Endodermal cell (in vitro differentiated cells): ENCODE data around the gene OPTN. TPM values are rescaled to one million over a fixed set of nuclear protein-coding genes. Genes with fewer than 3 reads are reported as not detected.

ENCODE experiments used
- DNase-seq: peaks from one replicate; pipeline ENCODE4 v3.0.0-alpha.2; 2017
- H3K27ac ChIP-seq: 2 replicates; pipeline ENCODE4 v1.5.1; 2013; ENCODE audit warnings: mild to moderate bottlenecking, low read depth, low read length, moderate library complexity
- H3K27me3 ChIP-seq: 2 replicates; pipeline ENCODE4 v1.6.1; 2013; ENCODE audit warnings: mild to moderate bottlenecking, low read length, moderate library complexity; ENCODE audit not compliant: insufficient read depth, control insufficient read depth, poor library complexity, severe bottlenecking
- H3K36me3 ChIP-seq: 2 replicates; pipeline ENCODE4 v1.7.0; 2013; ENCODE audit warnings: mild to moderate bottlenecking, low read length, moderate library complexity; ENCODE audit not compliant: control insufficient read depth, insufficient read depth
- H3K4me1 ChIP-seq: one replicate; pipeline ENCODE4 v1.7.0; 2013; ENCODE audit warnings: low read length; ENCODE audit not compliant: control insufficient read depth, insufficient read depth
- H3K4me3 ChIP-seq: 2 replicates; pipeline ENCODE4 v1.5.1; 2013; ENCODE audit warnings: mild to moderate bottlenecking, low read length, moderate library complexity
- H3K9ac ChIP-seq: 2 replicates; pipeline ENCODE4 v1.6.1; 2013; ENCODE audit warnings: mild to moderate bottlenecking, low read length, moderate library complexity; ENCODE audit not compliant: poor library complexity, severe bottlenecking; ENCODE audit errors: extremely low read depth
- H3K9me3 ChIP-seq: 2 replicates; pipeline ENCODE4 v1.6.1; 2013; ENCODE audit warnings: mild to moderate bottlenecking, low read length, moderate library complexity; ENCODE audit not compliant: control insufficient read depth
- H3K27ac Mint-ChIP-seq: 2 replicates; pipeline ENCODE4 v1.8.0; 2020; ENCODE audit warnings: mixed read lengths
- H3K27me3 Mint-ChIP-seq: 2 replicates; pipeline ENCODE4 v1.8.0; 2021; ENCODE audit warnings: mild to moderate bottlenecking, mixed read lengths; ENCODE audit not compliant: insufficient read depth
- H3K36me3 Mint-ChIP-seq: 2 replicates; pipeline ENCODE4 v1.8.0; 2020; ENCODE audit warnings: low read depth, mixed read lengths
- H3K4me1 Mint-ChIP-seq: 2 replicates; pipeline ENCODE4 v1.8.0; 2020; ENCODE audit warnings: mixed read lengths
- H3K4me3 Mint-ChIP-seq: 2 replicates; pipeline ENCODE4 v1.8.0; 2020; ENCODE audit warnings: mild to moderate bottlenecking, moderate library complexity, mixed read lengths
- H3K9me3 Mint-ChIP-seq: 2 replicates; pipeline ENCODE4 v1.8.0; 2020; ENCODE audit warnings: mild to moderate bottlenecking, mixed read lengths
- CTCF ChIP-seq: fragments of 200-600 bp; sonication (generic); conservative IDR thresholded peaks from 2 replicates; pipeline ENCODE4 v1.5.0; 2021; ENCODE audit warnings: antibody characterized with exemption, mild to moderate bottlenecking
- WGBS, 2 experiments: methylation state at CpG; one replicate each; pipeline versions ENCODE4 v1.1.5 to v1.1.7; 2013; ENCODE audit warnings: missing lambda C conversion rate in 2 of 2, mixed read lengths in 1 of 2; ENCODE audit not compliant: insufficient coverage in 1 of 2, insufficient read length in 1 of 2; 5-methylcytosine and 5-hydroxymethylcytosine counted together
- total RNA-seq, 2 donors: library from RNA; stranded (reverse); fragmentation: NEBNext Ultra II Directional in 1 of 2; extraction: Animal tissue kit (Norgen Biotek cat#: 25700) in 1 of 2; gene quantifications; 2 replicates in 1 of 2; 3 replicates in 1 of 2; pipeline ENCODE4 v1.2.1, GENCODE V29; 2021

The OPTN gene
- total RNA-seq, 2 donors from 2014 or later, result 22.7 to 23.3 TPM

- H3K4me3 ChIP-seq, result no peak overlapping the region
- H3K36me3 ChIP-seq, result peaks cover 84% of the 10 kb centered on the region
- Mint-ChIP-seq H3K27me3 (no peaks in the 10 kb centered on the region), H3K9me3 (peaks cover 5% of the 10 kb centered on the region), H3K36me3 (peaks cover 74% of the 10 kb centered on the region), H3K27ac (no peak overlapping the region), H3K4me3 (no peak overlapping the region), H3K4me1 (no peaks in the 10 kb centered on the region)
- WGBS, 2 experiments, result 96% methylated on average over 3 of the region's 3 CpGs; no CpG with 5 or more reads in 1 of the 2 experiments
- no peak overlapping the region for H3K9ac ChIP-seq
- no peaks in the 10 kb centered on the region for H3K4me1 ChIP-seq
- peaks cover 17% of the 10 kb centered on the region for H3K9me3 ChIP-seq
- H3K27ac ChIP-seq, result no peak overlapping the region
- TF ChIP-seq CTCF, result no peak
- DNase-seq, result no peak
- no peaks in the 10 kb centered on the region for H3K27me3 ChIP-seq
These were observed 87.2 kb downstream of the OPTN start for GRCh38 chr10:13187135-13187534.

Other genes starting within 250 kb of the OPTN start
- gene CCDC3, start 98.5 kb upstream of the OPTN start, total RNA-seq, result 10 to 100 TPM in 1 of 2 donors, 1 to 10 TPM in 1; 4.6 to 12.3 TPM
- 10 to 100 TPM; 38.2 to 44.8 TPM for gene MCM10, start 61.4 kb downstream of the OPTN start, total RNA-seq
- not detected for gene UCMA, start 134.2 kb downstream of the OPTN start, total RNA-seq
- 10 to 100 TPM; 17.2 to 37.9 TPM for gene PHYH, start 199.9 kb downstream of the OPTN start, total RNA-seq
- 100 to 1,000 TPM; 127 to 268 TPM for gene SEPHS1, start 248.1 kb downstream of the OPTN start, total RNA-seq